IPS-20b (cell line): ENCODE results near the gene DCLK1.

ENCODE experiments used
- H3K27ac ChIP-seq: one replicate; pipeline ENCODE4 v1.5.1; 2013; ENCODE audit warnings: low read length
- H3K27me3 ChIP-seq: 2 replicates; pipeline ENCODE4 v1.6.1; 2013; ENCODE audit warnings: mild to moderate bottlenecking, low read length, inconsistent platforms; ENCODE audit not compliant: insufficient read depth
- H3K36me3 ChIP-seq: 2 replicates; pipeline ENCODE4 v1.6.1; 2013; ENCODE audit warnings: low read depth, mild to moderate bottlenecking, inconsistent platforms, low read length, moderate library complexity; ENCODE audit not compliant: insufficient read depth
- H3K4me1 ChIP-seq: 2 replicates; pipeline ENCODE4 v1.6.1; 2013; ENCODE audit warnings: mild to moderate bottlenecking, control low read depth, inconsistent platforms, low read length, moderate library complexity; ENCODE audit not compliant: insufficient read depth
- H3K4me3 ChIP-seq: 2 replicates; pipeline ENCODE4 v1.5.1; 2013; ENCODE audit warnings: mild to moderate bottlenecking, low read length, inconsistent platforms
- H3K9ac ChIP-seq: 2 replicates; pipeline ENCODE4 v1.6.1; 2013; ENCODE audit warnings: low read depth, mild to moderate bottlenecking, inconsistent platforms, low read length, moderate library complexity
- H3K9me3 ChIP-seq: 2 replicates; pipeline ENCODE4 v1.6.1; 2013; ENCODE audit warnings: mild to moderate bottlenecking, low read depth, low read length, inconsistent platforms; ENCODE audit not compliant: insufficient read depth

The DCLK1 gene

GRCh38 chr13:35765941-35766340 lies 365.2 kb downstream of the DCLK1 start:
- no peak overlapping the region for H3K27ac ChIP-seq
- no peaks in the 10 kb centered on the region for H3K36me3 ChIP-seq
- H3K27me3 ChIP-seq: no peaks in the 10 kb centered on the region
- no peaks in the 10 kb centered on the region for H3K4me1 ChIP-seq
- H3K9me3 ChIP-seq: peaks cover 11% of the 10 kb centered on the region; the same call in 1 of the 2 replicates
- H3K9ac ChIP-seq: no peak overlapping the region
- H3K4me3 ChIP-seq: no peak overlapping the region

GRCh38 chr13:35765366-35765765 lies 365.8 kb downstream of the DCLK1 start:
- no peaks in the 10 kb centered on the region for H3K4me1 ChIP-seq
- H3K27ac ChIP-seq: no peak overlapping the region
- H3K4me3 ChIP-seq: no peak overlapping the region

GRCh38 chr13:35764326-35765015 lies 366.7 kb downstream of the DCLK1 start:
- peaks cover 11% of the 10 kb centered on the region; the same call in 1 of the 2 replicates for H3K9me3 ChIP-seq
- no peaks in the 10 kb centered on the region for H3K36me3 ChIP-seq
- H3K27me3 ChIP-seq: no peaks in the 10 kb centered on the region
- no peak overlapping the region for H3K9ac ChIP-seq
- no peak overlapping the region for H3K4me3 ChIP-seq
- no peaks in the 10 kb centered on the region for H3K4me1 ChIP-seq
- no peak overlapping the region for H3K27ac ChIP-seq

More at GRCh38 chr13:35765366-35765765, 365.8 kb downstream of the DCLK1 start:
- H3K36me3 ChIP-seq: no peaks in the 10 kb centered on the region
- H3K9me3 ChIP-seq: peaks cover 11% of the 10 kb centered on the region; the same call in 1 of the 2 replicates
- H3K9ac ChIP-seq: no peak overlapping the region
- H3K27me3 ChIP-seq: no peaks in the 10 kb centered on the region

GRCh38 chr13:35763782-35764123 lies 367.4 kb downstream of the DCLK1 start:
- H3K4me3 ChIP-seq: no peak overlapping the region
- no peaks in the 10 kb centered on the region for H3K4me1 ChIP-seq
- H3K36me3 ChIP-seq: no peaks in the 10 kb centered on the region
- no peak overlapping the region for H3K9ac ChIP-seq
- H3K27ac ChIP-seq: no peak overlapping the region
- H3K27me3 ChIP-seq: no peaks in the 10 kb centered on the region
- peaks cover 11% of the 10 kb centered on the region; the same call in 1 of the 2 replicates for H3K9me3 ChIP-seq

- no peaks in the 10 kb centered on the region for H3K27me3 ChIP-seq
- no peak overlapping the region for H3K4me3 ChIP-seq
- no peak overlapping the region for H3K27ac ChIP-seq
- peaks cover 11% of the 10 kb centered on the region; the same call in 1 of the 2 replicates for H3K9me3 ChIP-seq
- H3K4me1 ChIP-seq: no peaks in the 10 kb centered on the region
- no peaks in the 10 kb centered on the region for H3K36me3 ChIP-seq
- H3K9ac ChIP-seq: no peak overlapping the region
These were observed 368.0 kb downstream of the DCLK1 start for GRCh38 chr13:35763060-35763781.

- Histone ChIP-seq H3K9ac (no peak overlapping the region), H3K27ac (no peak overlapping the region), H3K4me1 (no peaks in the 10 kb centered on the region), H3K36me3 (no peaks in the 10 kb centered on the region), H3K4me3 (no peak overlapping the region), H3K27me3 (no peaks in the 10 kb centered on the region), H3K9me3 (peaks cover 11% of the 10 kb centered on the region; the same call in 1 of the 2 replicates)
These were observed 369.5 kb downstream of the DCLK1 start for GRCh38 chr13:35761440-35762252.

- Histone ChIP-seq H3K4me1 (no peaks in the 10 kb centered on the region; the same call in 1 of the 2 replicates), H3K36me3 (no peaks in the 10 kb centered on the region), H3K4me3 (no peak overlapping the region), H3K27me3 (no peaks in the 10 kb centered on the region), H3K27ac (no peak overlapping the region), H3K9me3 (peaks cover 11% of the 10 kb centered on the region; the same call in 1 of the 2 replicates), H3K9ac (no peak overlapping the region)
These were observed 370.4 kb downstream of the DCLK1 start for GRCh38 chr13:35760735-35761281.

- no peak overlapping the region for H3K4me3 ChIP-seq
- H3K27ac ChIP-seq: no peak overlapping the region
- peaks cover under 1% of the 10 kb centered on the region; the same call in 1 of the 2 replicates for H3K4me1 ChIP-seq
- H3K9me3 ChIP-seq: peaks cover 20% of the 10 kb centered on the region
- H3K9ac ChIP-seq: no peak overlapping the region
- no peaks in the 10 kb centered on the region for H3K36me3 ChIP-seq
- no peaks in the 10 kb centered on the region for H3K27me3 ChIP-seq
These were observed 383.6 kb downstream of the DCLK1 start for GRCh38 chr13:35747594-35747993.

GRCh38 chr13:35744566-35745178 lies 386.5 kb downstream of the DCLK1 start:
- peaks cover 2% of the 10 kb centered on the region; the same call in 1 of the 2 replicates for H3K4me1 ChIP-seq
- no peak overlapping the region for H3K9ac ChIP-seq
- no peaks in the 10 kb centered on the region for H3K27me3 ChIP-seq
- no peak overlapping the region for H3K27ac ChIP-seq
- peaks cover 11% of the 10 kb centered on the region for H3K9me3 ChIP-seq
- H3K4me3 ChIP-seq: no peak overlapping the region
- no peaks in the 10 kb centered on the region for H3K36me3 ChIP-seq

- H3K4me1 ChIP-seq: peaks cover 2% of the 10 kb centered on the region; the same call in 1 of the 2 replicates
- H3K27me3 ChIP-seq: no peaks in the 10 kb centered on the region
- peaks cover 7% of the 10 kb centered on the region; the same call in 1 of the 2 replicates for H3K9me3 ChIP-seq
- H3K27ac ChIP-seq: no peak overlapping the region
- H3K36me3 ChIP-seq: no peaks in the 10 kb centered on the region
- H3K9ac ChIP-seq: no peak overlapping the region
- no peak overlapping the region for H3K4me3 ChIP-seq
These were observed 387.0 kb downstream of the DCLK1 start for GRCh38 chr13:35744144-35744543.

- Histone ChIP-seq H3K27me3 (no peaks in the 10 kb centered on the region), H3K36me3 (no peaks in the 10 kb centered on the region), H3K27ac (no peak overlapping the region), H3K4me1 (peaks cover 2% of the 10 kb centered on the region; the same call in 1 of the 2 replicates), H3K9me3 (peaks cover 7% of the 10 kb centered on the region; the same call in 1 of the 2 replicates), H3K4me3 (no peak overlapping the region), H3K9ac (no peak overlapping the region)
These were observed 388.0 kb downstream of the DCLK1 start for GRCh38 chr13:35743165-35743564.
